ENCODE measurements around the gene PKP4. TPM values are rescaled to one million over a fixed set of nuclear protein-coding genes. Genes with fewer than 3 reads are reported as not detected.

The PKP4 gene
- total RNA-seq, 2 experiments from 2014 or later: 68.7 to 73.2 TPM

GRCh38 chr2:158577141-158577540 lies 120.4 kb downstream of the PKP4 start:
- BruUV-seq (replicated peaks): no TSS peak
- ChIA-PET POLR2A (interaction anchor here (0.8 kb wide), 1 partner anchor 36 kb away, joined by 3 read pairs; no protein-coding TSS in a partner anchor), CTCF (ENCODE audit: unreplicated experiment) (no interaction called here)
- no peak overlapping the region for H3K4me3 ChIP-seq (ENCODE audit: low read depth, low read length, poor library complexity, severe bottlenecking)
- no peaks in the 10 kb centered on the region for H3K4me1 ChIP-seq (ENCODE audit: insufficient read depth, low read length, poor library complexity, severe bottlenecking)
- no peak for DNase-seq (ENCODE audit: low spot score)
- no peak overlapping the region for H3K4me2 ChIP-seq (ENCODE audit: low read length)
- no peak overlapping the region for H2AFZ ChIP-seq (ENCODE audit: low read length)
- H3K27ac ChIP-seq (ENCODE audit: low read depth, low read length, poor library complexity, severe bottlenecking): no peak overlapping the region
- H4K20me1 ChIP-seq (ENCODE audit: insufficient read depth, low read length): no peaks in the 10 kb centered on the region
- H3K79me2 ChIP-seq (ENCODE audit: insufficient read depth, low read depth, low read length): no peaks in the 10 kb centered on the region
- TF ChIP-seq CTCF (conservative IDR thresholded peaks at IDR 0.05; ENCODE audit: low read length) (no peak), EZH2phosphoT487 (IDR thresholded peaks at IDR 0.05; ENCODE audit: borderline replicate concordance, low read depth, low read length) (no peak)
- H3K9me2 ChIP-seq (ENCODE audit: insufficient read depth, low read length): no peaks in the 10 kb centered on the region
- intact Hi-C loops (cut with micrococcal nuclease; ENCODE audit: unreplicated experiment): no loop called here
- no peaks in the 10 kb centered on the region for H3K36me3 ChIP-seq (ENCODE audit: insufficient read depth, low read length)
- H3K9me3 ChIP-seq (ENCODE audit: low read length): no peaks in the 10 kb centered on the region

GRCh38 chr2:158578703-158579330 lies 122.1 kb downstream of the PKP4 start:
- H3K36me3 ChIP-seq (ENCODE audit: insufficient read depth, low read length): no peaks in the 10 kb centered on the region
- no peak overlapping the region for H3K4me2 ChIP-seq (ENCODE audit: low read length)
- H3K27ac ChIP-seq (ENCODE audit: low read depth, low read length, poor library complexity, severe bottlenecking): no peak overlapping the region
- H3K9me3 ChIP-seq (ENCODE audit: low read length): no peaks in the 10 kb centered on the region
- BruUV-seq (replicated peaks): no TSS peak
- H3K4me1 ChIP-seq (ENCODE audit: insufficient read depth, low read length, poor library complexity, severe bottlenecking): no peaks in the 10 kb centered on the region
- H3K4me3 ChIP-seq (ENCODE audit: low read depth, low read length, poor library complexity, severe bottlenecking): no peak overlapping the region
- ChIA-PET POLR2A (no interaction called here), CTCF (ENCODE audit: unreplicated experiment) (no interaction called here)
- DNase-seq (ENCODE audit: low spot score): no peak
- H2AFZ ChIP-seq (ENCODE audit: low read length): no peak overlapping the region
- H3K79me2 ChIP-seq (ENCODE audit: insufficient read depth, low read depth, low read length): no peaks in the 10 kb centered on the region
- TF ChIP-seq CTCF (conservative IDR thresholded peaks at IDR 0.05; ENCODE audit: low read length) (no peak), EZH2phosphoT487 (IDR thresholded peaks at IDR 0.05; ENCODE audit: borderline replicate concordance, low read depth, low read length) (no peak)
- intact Hi-C loops (cut with micrococcal nuclease; ENCODE audit: unreplicated experiment): no loop called here
- H4K20me1 ChIP-seq (ENCODE audit: insufficient read depth, low read length): no peaks in the 10 kb centered on the region
- H3K9me2 ChIP-seq (ENCODE audit: insufficient read depth, low read length): no peaks in the 10 kb centered on the region

DNA sequence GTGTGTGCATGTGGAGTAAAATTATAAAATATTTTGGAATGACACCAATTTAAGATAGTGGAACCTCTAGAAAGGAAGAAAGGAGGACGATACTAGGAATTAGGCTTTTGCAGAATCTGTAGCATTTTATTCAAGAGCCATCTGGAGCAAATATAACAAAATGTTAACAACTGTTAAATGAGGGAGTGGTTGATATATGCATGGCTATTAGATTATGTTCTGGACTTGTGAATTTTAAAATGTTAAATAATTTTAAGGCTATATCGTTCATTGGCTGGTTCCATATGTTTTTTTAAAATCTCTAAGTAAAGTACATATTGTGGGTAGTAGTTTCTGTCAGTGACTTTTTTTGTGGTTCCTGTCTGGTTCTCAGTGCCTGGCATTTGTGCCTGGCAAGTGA lies 123.2 kb downstream of the PKP4 start:
- ChIA-PET POLR2A (no interaction called here), CTCF (ENCODE audit: unreplicated experiment) (no interaction called here)
- no peaks in the 10 kb centered on the region for H3K9me3 ChIP-seq (ENCODE audit: low read length)
- no peak overlapping the region for H3K4me3 ChIP-seq (ENCODE audit: low read depth, low read length, poor library complexity, severe bottlenecking)
- no peaks in the 10 kb centered on the region for H3K79me2 ChIP-seq (ENCODE audit: insufficient read depth, low read depth, low read length)
- no peak overlapping the region for H3K4me2 ChIP-seq (ENCODE audit: low read length)
- no peak overlapping the region for H3K27ac ChIP-seq (ENCODE audit: low read depth, low read length, poor library complexity, severe bottlenecking)
- H2AFZ ChIP-seq (ENCODE audit: low read length): no peak overlapping the region
- no peaks in the 10 kb centered on the region for H4K20me1 ChIP-seq (ENCODE audit: insufficient read depth, low read length)
- BruUV-seq (replicated peaks): no TSS peak
- TF ChIP-seq EZH2phosphoT487 (IDR thresholded peaks at IDR 0.05; ENCODE audit: borderline replicate concordance, low read depth, low read length): no peak
- TF ChIP-seq CTCF (conservative IDR thresholded peaks at IDR 0.05; ENCODE audit: low read length): no peak
- no peaks in the 10 kb centered on the region for H3K9me2 ChIP-seq (ENCODE audit: insufficient read depth, low read length)
- intact Hi-C loops (cut with micrococcal nuclease; ENCODE audit: unreplicated experiment): no loop called here
- DNase-seq (ENCODE audit: low spot score): no peak
- H3K36me3 ChIP-seq (ENCODE audit: insufficient read depth, low read length): no peaks in the 10 kb centered on the region
- no peaks in the 10 kb centered on the region for H3K4me1 ChIP-seq (ENCODE audit: insufficient read depth, low read length, poor library complexity, severe bottlenecking)

Measured in OCI-LY7 (cell line).